ENCODE results near the gene MRC2.
A peak's percentile ranks its signal among the peaks of the same experiment; 100 is the strongest.

The MRC2 gene

GRCh38 chr17:62665599-62665998, 38.1 kb downstream of the MRC2 start:
- DNase-seq = no peak

GRCh38 chr17:62666061-62666800, 38.8 kb downstream of the MRC2 start:
- no peak for DNase-seq

GRCh38 chr17:62666801-62667591, 39.5 kb downstream of the MRC2 start:
- DNase-seq = no peak

- no peak for DNase-seq
These were observed 40.8 kb downstream of the MRC2 start for GRCh38 chr17:62668091-62668804.

- DNase-seq = no peak
These were observed 42.8 kb downstream of the MRC2 start for GRCh38 chr17:62670202-62670821.

GRCh38 chr17:62671553-62671952, 44.1 kb downstream of the MRC2 start:
- no peak for DNase-seq

- no peak for DNase-seq
These were observed 45.5 kb downstream of the MRC2 start for GRCh38 chr17:62672957-62673356.

GRCh38 chr17:62673614-62674362, 46.3 kb downstream of the MRC2 start:
- no peak for DNase-seq

GRCh38 chr17:62674363-62674739, 46.9 kb downstream of the MRC2 start:
- DNase-seq = no peak

- DNase-seq = no peak
These were observed 47.4 kb downstream of the MRC2 start for GRCh38 chr17:62674841-62675240.

- no peak for DNase-seq
These were observed 47.8 kb downstream of the MRC2 start for GRCh38 chr17:62675260-62675659.

GRCh38 chr17:62675701-62676100, 48.2 kb downstream of the MRC2 start:
- no peak for DNase-seq

- DNase-seq = no peak
These were observed 48.9 kb downstream of the MRC2 start for GRCh38 chr17:62676231-62676943.

GRCh38 chr17:62676952-62677596, 49.6 kb downstream of the MRC2 start:
- no peak for DNase-seq

GRCh38 chr17:62678214-62678919, 50.9 kb downstream of the MRC2 start:
- DNase-seq = no peak

- DNase-seq = no peak
These were observed 52.5 kb downstream of the MRC2 start for GRCh38 chr17:62679866-62680377.

- no peak for DNase-seq
These were observed 53.1 kb downstream of the MRC2 start for GRCh38 chr17:62680541-62681052.

GRCh38 chr17:62681061-62681938, 53.8 kb downstream of the MRC2 start:
- DNase-seq = peak; percentile 77

- DNase-seq = no peak
These were observed 54.5 kb downstream of the MRC2 start for GRCh38 chr17:62681939-62682381.
